Ishikawa (cell line): ENCODE data around the gene SEMA3A.

Experiments
- CEBPB ChIP-seq: IDR thresholded peaks from 2 replicates; pipeline ENCODE4 v1.6.1; 2012
- CREB1 ChIP-seq: IDR thresholded peaks from 2 replicates; pipeline ENCODE4 v1.6.1; 2012; ENCODE audit warnings: low read depth
- EGR1 ChIP-seq: IDR thresholded peaks from 2 replicates; pipeline ENCODE4 v1.6.1; 2012
- EP300 ChIP-seq: IDR thresholded peaks from 2 replicates; pipeline ENCODE4 v1.6.1; 2012; ENCODE audit warnings: borderline replicate concordance
- FOXM1 ChIP-seq: IDR thresholded peaks from 2 replicates; pipeline ENCODE4 v1.6.1; 2012; ENCODE audit warnings: low read depth, borderline replicate concordance
- MAX ChIP-seq: IDR thresholded peaks from 2 replicates; pipeline ENCODE4 v1.6.1; 2012
- NFIC ChIP-seq: IDR thresholded peaks from 2 replicates; pipeline ENCODE4 v1.6.1; 2012
- RAD21 ChIP-seq: IDR thresholded peaks from 2 replicates; pipeline ENCODE4 v1.6.1; 2012; ENCODE audit warnings: low read depth
- TAF1 ChIP-seq: IDR thresholded peaks from 2 replicates; pipeline ENCODE4 v1.6.1; 2012; ENCODE audit warnings: low read depth, mild to moderate bottlenecking
- TCF12 ChIP-seq: IDR thresholded peaks from 2 replicates; pipeline ENCODE4 v1.6.1; 2012; ENCODE audit warnings: low read depth
- TEAD4 ChIP-seq: IDR thresholded peaks from 2 replicates; pipeline ENCODE4 v1.6.1; 2012
- USF1 ChIP-seq: IDR thresholded peaks from 2 replicates; pipeline ENCODE4 v1.6.1; 2012
- YY1 ChIP-seq: IDR thresholded peaks from 2 replicates; pipeline ENCODE4 v1.6.1; 2012; ENCODE audit warnings: low read depth
- ZBTB7A ChIP-seq: IDR thresholded peaks from 2 replicates; pipeline ENCODE4 v1.6.1; 2012; ENCODE audit warnings: low read depth
- TF ChIP-seq, protein P1 (sequence below): IDR thresholded peaks from 2 replicates; pipeline ENCODE4 v1.6.1; 2012; ENCODE audit warnings: low read depth, mild to moderate bottlenecking

The SEMA3A gene

GRCh38 chr7:84047085-84047484 lies 147.5 kb downstream of the SEMA3A start:
- no peak for TF ChIP-seq TAF1
- TF ChIP-seq USF1, result no peak
- no peak for TF ChIP-seq TCF12
- no peak for TF ChIP-seq CEBPB
- no peak for TF ChIP-seq CREB1
- TF ChIP-seq ZBTB7A, result no peak
- no peak for TF ChIP-seq RAD21
- TF ChIP-seq EP300, result no peak
- TF ChIP-seq, protein P1, sequence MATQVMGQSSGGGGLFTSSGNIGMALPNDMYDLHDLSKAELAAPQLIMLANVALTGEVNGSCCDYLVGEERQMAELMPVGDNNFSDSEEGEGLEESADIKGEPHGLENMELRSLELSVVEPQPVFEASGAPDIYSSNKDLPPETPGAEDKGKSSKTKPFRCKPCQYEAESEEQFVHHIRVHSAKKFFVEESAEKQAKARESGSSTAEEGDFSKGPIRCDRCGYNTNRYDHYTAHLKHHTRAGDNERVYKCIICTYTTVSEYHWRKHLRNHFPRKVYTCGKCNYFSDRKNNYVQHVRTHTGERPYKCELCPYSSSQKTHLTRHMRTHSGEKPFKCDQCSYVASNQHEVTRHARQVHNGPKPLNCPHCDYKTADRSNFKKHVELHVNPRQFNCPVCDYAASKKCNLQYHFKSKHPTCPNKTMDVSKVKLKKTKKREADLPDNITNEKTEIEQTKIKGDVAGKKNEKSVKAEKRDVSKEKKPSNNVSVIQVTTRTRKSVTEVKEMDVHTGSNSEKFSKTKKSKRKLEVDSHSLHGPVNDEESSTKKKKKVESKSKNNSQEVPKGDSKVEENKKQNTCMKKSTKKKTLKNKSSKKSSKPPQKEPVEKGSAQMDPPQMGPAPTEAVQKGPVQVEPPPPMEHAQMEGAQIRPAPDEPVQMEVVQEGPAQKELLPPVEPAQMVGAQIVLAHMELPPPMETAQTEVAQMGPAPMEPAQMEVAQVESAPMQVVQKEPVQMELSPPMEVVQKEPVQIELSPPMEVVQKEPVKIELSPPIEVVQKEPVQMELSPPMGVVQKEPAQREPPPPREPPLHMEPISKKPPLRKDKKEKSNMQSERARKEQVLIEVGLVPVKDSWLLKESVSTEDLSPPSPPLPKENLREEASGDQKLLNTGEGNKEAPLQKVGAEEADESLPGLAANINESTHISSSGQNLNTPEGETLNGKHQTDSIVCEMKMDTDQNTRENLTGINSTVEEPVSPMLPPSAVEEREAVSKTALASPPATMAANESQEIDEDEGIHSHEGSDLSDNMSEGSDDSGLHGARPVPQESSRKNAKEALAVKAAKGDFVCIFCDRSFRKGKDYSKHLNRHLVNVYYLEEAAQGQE, result no peak
- TF ChIP-seq TEAD4, result no peak
- TF ChIP-seq NFIC, result no peak
- no peak for TF ChIP-seq FOXM1
- TF ChIP-seq MAX, result no peak
- no peak for TF ChIP-seq EGR1
- no peak for TF ChIP-seq YY1

DNA sequence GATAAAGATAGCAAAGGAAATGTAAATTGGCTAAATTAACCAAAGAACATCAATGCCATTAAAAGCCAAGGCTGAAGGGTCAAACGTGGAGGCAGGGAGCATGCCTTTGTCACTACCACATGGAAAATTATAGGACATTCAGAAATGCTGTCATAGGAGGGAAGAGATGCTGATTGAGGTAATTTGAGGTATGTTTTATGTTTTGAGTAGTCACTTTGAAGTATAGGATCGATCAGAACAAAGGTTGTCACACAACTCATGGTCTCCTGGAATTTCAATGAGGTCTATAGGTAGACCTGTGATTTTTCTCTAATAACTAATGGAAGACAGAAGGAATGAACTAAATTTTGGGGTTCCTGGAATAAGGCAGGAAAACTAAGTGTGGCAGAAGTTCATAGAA lies 149.8 kb downstream of the SEMA3A start:
- no peak for TF ChIP-seq TAF1
- no peak for TF ChIP-seq TCF12
- no peak for TF ChIP-seq NFIC
- TF ChIP-seq EGR1, result no peak
- no peak for TF ChIP-seq FOXM1
- TF ChIP-seq, protein P1, result no peak
- TF ChIP-seq YY1, result no peak
- no peak for TF ChIP-seq MAX
- no peak for TF ChIP-seq USF1
- no peak for TF ChIP-seq ZBTB7A
- TF ChIP-seq EP300, result no peak
- no peak for TF ChIP-seq CEBPB
- TF ChIP-seq TEAD4, result no peak
- TF ChIP-seq RAD21, result no peak
- no peak for TF ChIP-seq CREB1

DNA sequence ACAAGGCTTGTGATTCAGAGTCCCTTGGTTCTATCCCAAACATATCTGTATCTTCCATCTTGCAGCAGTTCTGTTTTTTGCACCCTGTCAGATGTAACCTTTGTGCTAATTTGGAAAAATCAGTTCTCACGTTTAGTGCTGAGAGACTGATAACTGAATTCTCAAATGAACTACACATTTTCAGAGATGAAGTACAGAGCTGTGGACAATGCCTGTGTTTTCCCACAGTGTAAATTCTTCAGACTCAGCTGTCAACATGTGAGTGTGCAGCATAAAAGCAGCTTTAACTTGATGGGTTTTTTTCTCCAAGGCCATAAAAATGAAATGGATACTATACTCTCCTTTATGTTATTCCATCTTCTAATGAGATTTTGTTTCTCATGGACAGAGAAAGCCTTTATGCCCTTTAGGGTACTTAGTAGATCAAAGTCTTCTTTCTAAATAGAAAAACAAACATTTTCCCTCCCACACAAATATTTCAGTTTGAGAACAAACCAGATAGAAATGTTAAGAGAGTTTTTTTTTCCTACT lies 150.9 kb downstream of the SEMA3A start:
- TF ChIP-seq TEAD4 (no peak), TCF12 (no peak), EP300 (no peak), FOXM1 (no peak)

DNA sequence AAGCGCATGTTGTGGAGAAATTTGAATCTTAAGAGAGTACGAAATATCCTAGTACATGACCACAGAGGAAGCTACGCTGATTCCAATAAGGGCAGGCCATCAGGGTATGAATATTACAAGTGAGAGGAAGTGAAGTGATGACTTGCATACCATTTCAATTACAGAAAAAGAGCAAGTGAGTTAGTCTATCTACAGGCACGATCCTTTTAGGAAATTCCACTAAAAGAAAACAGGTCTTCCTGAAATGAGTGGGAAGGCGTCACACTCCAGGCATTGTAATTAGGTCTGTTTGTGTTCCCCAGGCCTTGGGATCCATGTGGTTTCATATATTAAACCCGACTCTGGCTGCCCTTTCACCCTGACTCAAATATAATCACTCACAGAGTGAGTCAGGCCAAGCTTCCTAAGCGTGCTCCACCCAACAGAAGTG lies 152.5 kb downstream of the SEMA3A start:
- TF ChIP-seq, protein P1, result no peak
- TF ChIP-seq YY1 (no peak), CEBPB (no peak), RAD21 (no peak), TAF1 (no peak), TEAD4 (no peak)

- no peak for TF ChIP-seq CEBPB
- no peak for TF ChIP-seq YY1
- no peak for TF ChIP-seq USF1
- no peak for TF ChIP-seq EGR1
- no peak for TF ChIP-seq MAX
- TF ChIP-seq TCF12, result no peak
- TF ChIP-seq ZBTB7A, result no peak
- no peak for TF ChIP-seq CREB1
- TF ChIP-seq RAD21, result no peak
- no peak for TF ChIP-seq EP300
- no peak for TF ChIP-seq FOXM1
- TF ChIP-seq TAF1, result no peak
- no peak for TF ChIP-seq NFIC
- TF ChIP-seq, protein P1, result no peak
- TF ChIP-seq TEAD4, result no peak
These were observed 152.9 kb downstream of the SEMA3A start for GRCh38 chr7:84041649-84042048.
